ENCODE results near the gene AEBP1. TPM values are rescaled to one million over a fixed set of nuclear protein-coding genes. Genes with fewer than 3 reads are reported as not detected.
A peak's percentile ranks its signal among the peaks of the same experiment; 100 is the strongest.

Gene AEBP1
- total and polyA plus RNA-seq, 4 donors: 293 to 2,243 (median 977) TPM

DNA sequence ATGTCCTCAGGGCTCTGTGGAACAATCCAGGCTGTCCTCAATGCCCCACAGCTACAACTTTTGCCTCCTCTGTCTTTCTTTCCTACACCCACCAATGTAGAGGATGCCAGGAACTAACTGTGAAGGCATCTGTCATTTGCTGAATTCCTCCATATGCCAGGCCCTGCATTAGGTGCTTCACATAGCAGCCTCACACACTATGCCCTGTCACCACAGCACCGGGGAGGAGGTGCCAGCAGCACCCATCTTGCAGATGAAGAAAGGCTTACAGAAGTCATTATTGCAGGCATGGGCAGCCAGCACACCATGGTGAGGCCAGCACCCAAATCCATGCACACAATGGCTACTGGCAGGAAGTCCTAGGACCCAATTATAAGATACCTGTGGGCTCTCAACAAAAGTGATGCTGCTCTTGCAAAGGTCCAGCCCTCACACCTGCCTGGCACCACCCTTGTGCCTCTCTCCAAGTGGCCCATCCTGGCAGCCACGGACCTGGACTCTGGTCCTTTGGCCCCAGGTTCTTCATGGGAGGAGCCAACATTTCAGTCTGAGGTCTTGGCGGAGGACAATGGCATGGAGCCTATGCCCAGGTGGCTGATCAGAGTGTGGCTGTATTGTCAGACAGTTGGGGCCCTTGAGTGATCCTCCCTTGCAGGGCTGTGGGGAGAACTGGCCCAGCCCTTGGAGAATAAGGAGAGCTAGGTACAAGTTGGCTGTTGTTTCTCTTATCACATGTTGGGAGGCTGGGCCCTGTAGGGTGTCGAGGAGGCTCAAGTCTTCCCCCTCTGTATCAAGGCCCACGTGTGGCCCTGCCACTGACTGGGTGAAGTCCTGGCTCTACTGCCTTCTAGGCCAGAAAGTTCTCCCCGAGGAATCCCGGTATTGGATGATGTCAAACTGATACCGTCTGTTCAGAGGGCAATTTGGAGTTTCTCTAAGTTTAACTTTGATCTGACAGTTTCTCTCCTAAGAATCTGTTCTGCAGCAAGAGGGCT is 51.3 kb downstream of the AEBP1 start:
- ATAC-seq (ENCODE audit: low FRiP score): no peak
- intact Hi-C loops (cut with DNase I): no loop called here
- DNase-seq: peak in 1 of 2 donors; percentile 55
- 83 to 85% methylated on average over 8 of the region's 8 CpGs for WGBS, 2 donors
- H3K27ac ChIP-seq (ENCODE audit: low read depth in 1 of 2, low read length in 2 of 2): no peak overlapping the region
- H3K9me3 ChIP-seq (ENCODE audit: control insufficient read depth, low read length): no peaks in the 10 kb centered on the region
- no peaks in the 10 kb centered on the region for H3K27me3 ChIP-seq (ENCODE audit: control insufficient read depth in 1 of 2, insufficient read depth in 2 of 2, low read length in 1 of 2)
- no peak overlapping the region for H3K4me3 ChIP-seq (ENCODE audit: low read length in 2 of 2)
- H3K36me3 ChIP-seq (ENCODE audit: control insufficient read depth in 1 of 2, insufficient read depth in 2 of 2, low read length in 1 of 2): no peaks in the 10 kb centered on the region
- H3K4me1 ChIP-seq (ENCODE audit: control insufficient read depth in 1 of 2, insufficient read depth in 2 of 2, low read length in 2 of 2): no peaks in the 10 kb centered on the region

DNA sequence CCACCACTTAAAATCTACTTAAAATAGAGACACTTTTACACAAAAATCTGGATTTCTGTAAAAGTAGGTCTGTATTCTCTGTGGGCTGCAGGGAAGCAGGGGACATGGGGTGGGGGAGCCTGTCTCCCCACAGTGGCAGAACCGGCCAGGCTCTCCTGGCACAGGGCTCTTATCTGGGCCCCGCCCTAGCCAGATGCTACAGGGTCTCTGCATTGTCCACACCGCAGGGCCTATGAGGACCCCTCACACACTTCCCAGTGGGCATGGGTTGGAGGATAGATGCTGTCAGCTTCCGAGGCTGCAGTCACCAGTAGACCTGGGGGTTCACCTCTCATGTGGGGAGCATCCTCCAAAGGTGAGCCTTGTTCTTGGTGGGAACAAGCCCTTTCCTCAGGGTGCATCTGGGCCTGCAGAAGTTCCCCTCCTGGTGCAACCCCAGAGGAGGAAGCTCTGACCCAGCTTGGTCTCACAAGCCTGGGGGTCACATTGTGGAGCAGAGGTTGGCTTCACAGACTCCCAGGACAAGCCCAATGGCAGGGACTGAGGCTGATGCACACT is 52.4 kb downstream of the AEBP1 start:
- ATAC-seq (ENCODE audit: low FRiP score) (no peak), DNase-seq (peak in 1 of 2 donors; percentile 48)
- H3K36me3 ChIP-seq (ENCODE audit: control insufficient read depth in 1 of 2, insufficient read depth in 2 of 2, low read length in 1 of 2): no peaks in the 10 kb centered on the region
- no peak overlapping the region for H3K4me3 ChIP-seq (ENCODE audit: low read length in 2 of 2)
- 86 to 90% methylated on average over 4 of the region's 4 CpGs for WGBS, 2 donors
- no peaks in the 10 kb centered on the region for H3K4me1 ChIP-seq (ENCODE audit: control insufficient read depth in 1 of 2, insufficient read depth in 2 of 2, low read length in 2 of 2)
- H3K27me3 ChIP-seq (ENCODE audit: control insufficient read depth in 1 of 2, insufficient read depth in 2 of 2, low read length in 1 of 2): no peaks in the 10 kb centered on the region
- no peak overlapping the region for H3K27ac ChIP-seq (ENCODE audit: low read depth in 1 of 2, low read length in 2 of 2)
- intact Hi-C loops (cut with DNase I): no loop called here
- no peaks in the 10 kb centered on the region for H3K9me3 ChIP-seq (ENCODE audit: control insufficient read depth, low read length)

DNA sequence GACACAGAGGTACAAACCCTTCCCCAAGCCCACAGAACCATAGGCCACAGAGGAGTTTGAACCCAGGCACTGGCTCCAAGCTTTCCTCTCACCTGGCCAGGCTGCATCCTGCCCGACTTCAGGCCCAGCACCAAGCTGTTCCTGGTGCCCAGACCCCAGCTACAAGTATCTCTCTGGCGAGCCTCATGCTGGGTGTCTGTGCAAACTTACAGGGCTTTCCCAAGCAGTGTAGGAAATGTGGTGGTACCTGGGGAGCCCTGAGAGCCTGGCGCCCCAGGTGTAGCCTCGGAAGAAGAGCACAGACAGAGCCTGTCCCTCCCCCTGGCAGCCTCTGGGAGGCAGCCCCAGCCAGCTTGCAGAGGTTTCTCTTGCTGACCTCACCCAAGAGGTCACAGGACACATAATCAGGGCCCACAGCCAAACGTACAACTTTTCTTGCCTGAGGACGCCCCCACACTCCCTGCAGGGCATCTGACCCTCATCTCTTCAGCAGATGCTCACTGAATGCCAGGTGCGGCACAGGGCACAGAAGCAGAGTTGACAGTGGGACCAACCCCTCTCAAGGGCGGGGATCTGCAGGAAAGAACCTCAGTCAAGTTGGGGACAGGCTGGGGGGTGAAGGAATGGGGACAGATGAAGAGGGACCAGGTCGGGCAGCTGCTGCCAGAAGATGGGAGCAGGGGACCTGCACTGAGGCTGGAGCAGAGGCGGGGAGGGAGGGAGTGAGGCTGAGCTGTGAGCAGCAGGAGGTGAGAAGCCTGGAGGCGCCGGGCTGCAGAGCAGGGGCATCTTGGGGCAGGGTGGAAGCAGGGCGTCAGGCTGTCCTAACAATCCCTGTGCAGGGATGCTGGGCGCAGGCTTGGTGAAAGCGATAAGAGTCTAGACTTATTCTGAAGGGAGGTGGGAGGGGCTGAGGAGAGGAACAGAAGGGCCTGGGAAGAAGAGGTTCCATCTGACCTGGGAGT is 53.3 kb downstream of the AEBP1 start:
- Histone ChIP-seq H3K27ac (ENCODE audit: low read depth in 1 of 2, low read length in 2 of 2) (no peak overlapping the region), H3K9me3 (ENCODE audit: control insufficient read depth, low read length) (no peaks in the 10 kb centered on the region), H3K4me3 (ENCODE audit: low read length in 2 of 2) (no peak overlapping the region), H3K27me3 (ENCODE audit: control insufficient read depth in 1 of 2, insufficient read depth in 2 of 2, low read length in 1 of 2) (no peaks in the 10 kb centered on the region), H3K36me3 (ENCODE audit: control insufficient read depth in 1 of 2, insufficient read depth in 2 of 2, low read length in 1 of 2) (no peaks in the 10 kb centered on the region), H3K4me1 (ENCODE audit: control insufficient read depth in 1 of 2, insufficient read depth in 2 of 2, low read length in 2 of 2) (no peaks in the 10 kb centered on the region)
- intact Hi-C loops (cut with DNase I): no loop called here
- ATAC-seq (ENCODE audit: low FRiP score) (no peak), DNase-seq (peak in 1 of 2 donors; percentile 55)
- 85 to 86% methylated on average over 15 of the region's 15 CpGs for WGBS, 2 donors

DNA sequence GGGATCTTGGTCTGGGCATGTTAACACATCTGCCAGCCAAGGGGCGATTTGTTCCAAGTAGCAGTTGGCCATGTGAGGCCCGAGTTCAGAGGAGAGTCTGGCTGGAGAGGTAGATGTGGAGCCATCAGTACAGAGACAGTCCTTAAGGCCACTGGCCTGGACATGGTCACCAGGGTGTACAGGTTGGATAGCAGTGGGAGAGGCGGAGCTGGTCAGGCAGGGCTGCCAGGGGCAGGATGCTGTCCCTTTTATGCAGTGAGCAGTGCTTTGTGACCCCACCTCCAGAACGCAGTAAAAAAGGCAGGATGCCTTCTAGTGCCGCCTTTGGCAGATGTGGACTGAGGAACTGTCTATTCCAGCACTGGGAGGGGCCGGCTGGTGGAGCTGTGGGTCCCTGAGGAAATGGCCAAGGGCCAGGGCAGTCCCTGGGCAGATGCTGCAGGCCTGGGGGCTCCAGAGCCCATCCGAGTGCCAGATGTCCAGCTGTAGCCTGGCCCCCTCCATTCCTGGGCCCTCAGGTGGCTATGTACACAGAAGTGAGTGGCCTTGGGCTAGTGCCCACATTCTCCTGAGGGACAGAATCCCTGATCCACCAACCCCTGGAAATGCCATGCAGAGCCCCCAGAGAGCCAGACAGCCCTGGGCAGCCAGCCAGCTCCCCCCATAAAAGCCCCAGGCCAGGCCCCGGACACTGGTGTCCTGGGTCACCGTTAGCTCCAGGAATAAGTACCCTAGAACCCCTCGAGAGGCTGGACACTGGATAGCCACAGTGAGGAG is 54.1 kb downstream of the AEBP1 start:
- H3K4me3 ChIP-seq (ENCODE audit: low read length in 2 of 2): no peak overlapping the region
- no peaks in the 10 kb centered on the region for H3K36me3 ChIP-seq (ENCODE audit: control insufficient read depth in 1 of 2, insufficient read depth in 2 of 2, low read length in 1 of 2)
- 69 to 79% methylated on average over 10 of the region's 10 CpGs for WGBS, 2 donors
- DNase-seq (peak in 1 of 2 donors; percentile 55), ATAC-seq (ENCODE audit: low FRiP score) (no peak)
- H3K9me3 ChIP-seq (ENCODE audit: control insufficient read depth, low read length): no peaks in the 10 kb centered on the region
- no peaks in the 10 kb centered on the region for H3K4me1 ChIP-seq (ENCODE audit: control insufficient read depth in 1 of 2, insufficient read depth in 2 of 2, low read length in 2 of 2)
- H3K27me3 ChIP-seq (ENCODE audit: control insufficient read depth in 1 of 2, insufficient read depth in 2 of 2, low read length in 1 of 2): no peaks in the 10 kb centered on the region
- no peak overlapping the region for H3K27ac ChIP-seq (ENCODE audit: low read depth in 1 of 2, low read length in 2 of 2)
- intact Hi-C loops (cut with DNase I): no loop called here

DNA sequence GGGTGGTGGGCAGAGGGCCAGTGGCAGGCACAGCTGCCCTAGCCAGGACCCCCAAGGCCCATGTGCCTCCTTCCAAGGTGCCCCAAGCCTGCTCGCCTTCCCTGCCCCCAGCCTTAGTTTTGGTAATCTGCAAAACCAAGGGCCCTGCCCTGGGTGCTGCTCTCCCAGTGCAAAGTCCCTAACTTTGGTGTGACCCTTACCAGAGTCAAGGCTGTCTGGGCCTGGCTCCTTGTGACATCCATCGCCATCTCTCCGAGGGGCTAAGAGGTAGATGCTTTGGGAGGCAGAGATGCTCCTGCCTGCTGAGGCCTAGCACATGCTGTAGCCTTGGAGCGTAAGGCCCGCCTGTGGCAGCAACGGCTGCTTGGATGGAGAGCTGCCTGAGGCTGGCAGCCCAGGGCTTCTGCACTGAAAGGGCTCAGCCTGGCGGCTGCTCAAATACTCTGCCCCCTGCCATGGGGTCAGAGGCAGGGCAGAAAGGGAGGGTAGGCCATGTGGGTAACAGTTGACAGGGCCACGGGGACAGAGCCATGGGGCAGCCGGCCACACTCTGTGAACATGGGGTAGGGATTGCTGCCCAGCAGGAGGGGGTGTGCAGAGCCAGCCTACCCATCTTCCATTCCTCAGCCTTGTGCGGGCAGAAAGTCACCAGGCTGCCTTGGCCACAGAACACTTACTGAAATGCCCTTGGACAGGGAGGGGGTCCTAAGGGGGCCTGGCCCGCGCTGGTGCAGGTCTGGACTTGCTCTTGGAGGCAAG is 54.9 kb downstream of the AEBP1 start:
- DNase-seq: peak in 1 of 2 donors; percentile 42
- H3K9me3 ChIP-seq (ENCODE audit: control insufficient read depth, low read length): no peaks in the 10 kb centered on the region
- H3K27me3 ChIP-seq (ENCODE audit: control insufficient read depth in 1 of 2, insufficient read depth in 2 of 2, low read length in 1 of 2): no peaks in the 10 kb centered on the region
- 93 to 95% methylated on average over 12 of the region's 12 CpGs for WGBS, 2 donors
- H3K4me3 ChIP-seq (ENCODE audit: low read length in 2 of 2): no peak overlapping the region
- intact Hi-C loops (cut with DNase I): no loop called here
- no peaks in the 10 kb centered on the region for H3K4me1 ChIP-seq (ENCODE audit: control insufficient read depth in 1 of 2, insufficient read depth in 2 of 2, low read length in 2 of 2)
- H3K36me3 ChIP-seq (ENCODE audit: control insufficient read depth in 1 of 2, insufficient read depth in 2 of 2, low read length in 1 of 2): no peaks in the 10 kb centered on the region
- no peak for ATAC-seq (ENCODE audit: low FRiP score)
- H3K27ac ChIP-seq (ENCODE audit: low read depth in 1 of 2, low read length in 2 of 2): no peak overlapping the region

DNA sequence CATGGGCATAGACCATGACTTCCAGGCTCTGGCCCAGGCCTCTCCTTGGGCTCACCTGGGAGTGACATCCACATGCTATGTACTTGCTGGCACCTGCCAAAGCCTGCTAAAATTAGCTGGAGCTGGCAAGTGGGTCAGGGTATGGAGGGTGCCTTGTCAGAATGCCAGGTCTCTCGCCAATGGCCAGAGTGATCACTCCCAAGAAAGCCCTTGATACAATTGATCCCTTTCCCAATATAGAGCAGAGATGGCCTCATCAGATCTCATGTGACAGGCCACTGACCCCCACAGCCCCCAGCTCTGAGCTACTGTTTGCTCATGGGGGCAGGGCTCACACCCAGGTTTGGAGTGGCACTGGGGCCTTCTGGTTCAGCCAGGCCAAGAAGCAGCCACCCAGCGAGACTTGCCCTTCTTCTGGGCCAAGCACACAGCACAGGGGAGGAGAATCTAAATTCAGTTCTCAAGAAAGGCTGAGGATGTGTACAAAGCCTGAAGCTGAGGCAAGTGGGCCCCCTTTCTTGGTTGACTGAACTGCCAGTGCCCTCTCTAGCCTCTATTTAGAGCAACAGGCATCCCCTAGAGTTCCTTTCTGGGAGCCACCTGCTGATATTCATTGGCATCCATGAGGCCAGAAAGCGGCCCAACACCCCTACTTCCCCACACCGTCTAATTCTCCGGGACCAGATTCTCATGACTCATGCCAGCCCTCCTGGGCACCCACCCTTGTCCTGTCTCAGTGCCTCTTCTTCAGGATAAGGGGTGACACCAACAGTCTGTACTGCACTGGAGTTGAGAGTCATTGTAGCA is 55.9 kb downstream of the AEBP1 start:
- Histone ChIP-seq H3K4me3 (ENCODE audit: low read length in 2 of 2) (no peak overlapping the region), H3K9me3 (ENCODE audit: control insufficient read depth, low read length) (no peaks in the 10 kb centered on the region), H3K27me3 (ENCODE audit: control insufficient read depth in 1 of 2, insufficient read depth in 2 of 2, low read length in 1 of 2) (no peaks in the 10 kb centered on the region), H3K4me1 (ENCODE audit: control insufficient read depth in 1 of 2, insufficient read depth in 2 of 2, low read length in 2 of 2) (no peaks in the 10 kb centered on the region), H3K36me3 (ENCODE audit: control insufficient read depth in 1 of 2, insufficient read depth in 2 of 2, low read length in 1 of 2) (no peaks in the 10 kb centered on the region), H3K27ac (ENCODE audit: low read depth in 1 of 2, low read length in 2 of 2) (no peak overlapping the region)
- DNase-seq: peak in 1 of 2 donors; percentile 37
- intact Hi-C loops (cut with DNase I): no loop called here
- ATAC-seq (ENCODE audit: low FRiP score): no peak
- 88% methylated on average over 5 of the region's 5 CpGs for WGBS, 2 donors

DNA sequence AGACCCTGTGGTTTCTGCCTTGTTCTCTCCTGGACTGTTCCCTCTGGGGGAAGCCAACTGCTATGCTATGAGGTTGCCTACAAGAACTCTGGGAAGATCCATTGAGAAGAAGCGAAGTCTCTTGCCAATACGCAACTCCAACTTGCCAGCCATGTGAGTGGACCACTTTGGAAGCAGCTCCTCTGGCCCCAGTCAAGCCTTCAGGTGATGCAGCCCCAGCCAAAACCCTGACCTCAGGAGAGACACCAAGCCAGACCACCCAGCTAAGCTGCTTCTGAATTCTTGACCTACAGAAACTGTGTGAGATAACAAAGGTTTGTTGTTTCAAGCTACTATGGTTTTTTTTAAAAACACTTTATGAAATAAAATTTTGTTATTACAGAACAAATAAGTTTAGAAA is 57.2 kb downstream of the AEBP1 start:
- Histone ChIP-seq H3K36me3 (ENCODE audit: control insufficient read depth in 1 of 2, insufficient read depth in 2 of 2, low read length in 1 of 2) (no peaks in the 10 kb centered on the region), H3K27me3 (ENCODE audit: control insufficient read depth in 1 of 2, insufficient read depth in 2 of 2, low read length in 1 of 2) (no peaks in the 10 kb centered on the region), H3K4me1 (ENCODE audit: control insufficient read depth in 1 of 2, insufficient read depth in 2 of 2, low read length in 2 of 2) (no peaks in the 10 kb centered on the region), H3K4me3 (ENCODE audit: low read length in 2 of 2) (no peak overlapping the region), H3K9me3 (ENCODE audit: control insufficient read depth, low read length) (no peaks in the 10 kb centered on the region), H3K27ac (ENCODE audit: low read depth in 1 of 2, low read length in 2 of 2) (no peak overlapping the region)
- DNase-seq (peak in 1 of 2 donors; percentile 10), ATAC-seq (ENCODE audit: low FRiP score) (no peak)
- intact Hi-C loops (cut with DNase I): no loop called here
- WGBS, 2 donors: 98% methylated on average over 2 of the region's 2 CpGs

Measured in aorta (tissue), 5 donors.